ENCODE measurements around the gene SCYL3.

The SCYL3 gene

DNA sequence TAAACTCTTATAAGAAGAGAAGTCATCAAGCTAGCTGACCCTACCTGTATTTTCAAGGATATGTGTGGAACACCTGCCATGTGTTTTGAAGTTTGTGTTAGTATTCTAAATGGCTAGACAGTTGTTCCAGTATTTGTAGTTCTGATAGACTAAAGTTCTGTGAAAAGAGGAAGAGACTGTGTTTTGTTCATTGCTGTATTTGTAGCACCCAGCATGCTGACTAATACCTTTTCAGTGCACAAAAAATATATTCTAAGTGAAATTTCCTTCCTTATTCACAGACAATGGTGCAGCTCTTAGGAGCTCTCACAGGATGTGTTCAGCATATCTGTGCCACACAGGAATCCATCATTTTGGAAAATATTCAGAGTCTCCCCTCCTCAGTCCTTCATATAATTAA lies 90.8 kb downstream of the SCYL3 start:
- no peak for TF ChIP-seq EZH2phosphoT487 (IDR thresholded peaks at IDR 0.05; ENCODE audit: low read length)
- no peak for TF ChIP-seq EZH2 (optimal IDR thresholded peaks at IDR 0.05; ENCODE audit: low read depth, low read length)
- TF ChIP-seq, protein P1, sequence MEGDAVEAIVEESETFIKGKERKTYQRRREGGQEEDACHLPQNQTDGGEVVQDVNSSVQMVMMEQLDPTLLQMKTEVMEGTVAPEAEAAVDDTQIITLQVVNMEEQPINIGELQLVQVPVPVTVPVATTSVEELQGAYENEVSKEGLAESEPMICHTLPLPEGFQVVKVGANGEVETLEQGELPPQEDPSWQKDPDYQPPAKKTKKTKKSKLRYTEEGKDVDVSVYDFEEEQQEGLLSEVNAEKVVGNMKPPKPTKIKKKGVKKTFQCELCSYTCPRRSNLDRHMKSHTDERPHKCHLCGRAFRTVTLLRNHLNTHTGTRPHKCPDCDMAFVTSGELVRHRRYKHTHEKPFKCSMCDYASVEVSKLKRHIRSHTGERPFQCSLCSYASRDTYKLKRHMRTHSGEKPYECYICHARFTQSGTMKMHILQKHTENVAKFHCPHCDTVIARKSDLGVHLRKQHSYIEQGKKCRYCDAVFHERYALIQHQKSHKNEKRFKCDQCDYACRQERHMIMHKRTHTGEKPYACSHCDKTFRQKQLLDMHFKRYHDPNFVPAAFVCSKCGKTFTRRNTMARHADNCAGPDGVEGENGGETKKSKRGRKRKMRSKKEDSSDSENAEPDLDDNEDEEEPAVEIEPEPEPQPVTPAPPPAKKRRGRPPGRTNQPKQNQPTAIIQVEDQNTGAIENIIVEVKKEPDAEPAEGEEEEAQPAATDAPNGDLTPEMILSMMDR (IDR thresholded peaks at IDR 0.05; ENCODE audit: low read length): no peak
- Histone ChIP-seq H3K9ac (ENCODE audit: low read length) (no peak overlapping the region), H2AFZ (ENCODE audit: low read length) (no peak overlapping the region), H3K4me2 (ENCODE audit: low read depth, low read length) (no peak overlapping the region), H3K27ac (ENCODE audit: low read length) (no peak overlapping the region), H3K9me2 (replicated peaks; ENCODE audit: insufficient read depth, low read length) (no peaks in the 10 kb centered on the region), H3K4me1 (ENCODE audit: low read length) (no peaks in the 10 kb centered on the region), H3K79me2 (ENCODE audit: low read length) (peaks cover 22% of the 10 kb centered on the region), H3K4me3 (ENCODE audit: low read length) (no peak overlapping the region), H4K20me1 (ENCODE audit: insufficient read depth, low read length) (no peaks in the 10 kb centered on the region), H3F3A (ENCODE audit: insufficient read depth, low read length) (no peaks in the 10 kb centered on the region), H3K27me3 (replicated peaks; ENCODE audit: insufficient read depth, low read length) (no peaks in the 10 kb centered on the region), H3K36me3 (replicated peaks; ENCODE audit: insufficient read depth, low read length) (peaks cover 4% of the 10 kb centered on the region; the same call in 1 of the 2 replicates), H3K9me3 (replicated peaks; ENCODE audit: insufficient read depth, low read length) (no peaks in the 10 kb centered on the region)
- no peak for DNase-seq
